Astrocyte (in vitro differentiated cells and primary cell): ENCODE measurements around the gene STAU1.
"Not testable (repeated sequence)": the region's sequence is repeated elsewhere in the genome, so short reads cannot be mapped to it uniquely, and the experiment has no call there.

Experiments
- CTCF ChIP-seq: IDR thresholded peaks from 2 replicates; pipeline ENCODE4 v1.5.1; 2011; ENCODE audit warnings: low read depth, mild to moderate bottlenecking, inconsistent platforms, low read length, moderate library complexity; ENCODE audit not compliant: insufficient read depth
- EZH2 ChIP-seq: IDR thresholded peaks from 2 replicates; pipeline ENCODE4 v1.6.1; 2012; ENCODE audit warnings: mild to moderate bottlenecking, low read length, inconsistent platforms; ENCODE audit not compliant: insufficient read depth

GRCh38 chr20:49218739-49219090 is 30.6 kb upstream of the STAU1 start:
- TF ChIP-seq CTCF, EZH2: not testable (repeated sequence)
